Activated CD8-positive, alpha-beta memory T cell treated with anti-CD3 and anti-CD28 coated beads for 4 hours (primary cell): Measurements from ENCODE around the gene PTPRT.

ENCODE experiments used
- DNase-seq, 2 donors: peaks; one replicate each; pipeline ENCODE4 v3.0.0-alpha.2; 2020; ENCODE audit warnings: low read depth in 2 of 2

Gene PTPRT

GRCh38 chr20:43022568-43022967 is 167.1 kb downstream of the PTPRT start:
- DNase-seq = no peak

- no peak for DNase-seq
Observed at GRCh38 chr20:43022081-43022480, 167.6 kb downstream of the PTPRT start.

GRCh38 chr20:43017241-43018030 is 172.3 kb downstream of the PTPRT start:
- no peak for DNase-seq

GRCh38 chr20:43016257-43016656 is 173.4 kb downstream of the PTPRT start:
- no peak for DNase-seq

GRCh38 chr20:43015566-43015965 is 174.1 kb downstream of the PTPRT start:
- DNase-seq = no peak

GRCh38 chr20:43014206-43014605 is 175.5 kb downstream of the PTPRT start:
- DNase-seq = no peak

- DNase-seq = no peak
Observed at GRCh38 chr20:43011491-43011890, 178.2 kb downstream of the PTPRT start.

GRCh38 chr20:43009532-43009931 is 180.2 kb downstream of the PTPRT start:
- DNase-seq = no peak

GRCh38 chr20:43007525-43007924 is 182.2 kb downstream of the PTPRT start:
- DNase-seq = no peak

GRCh38 chr20:43006651-43007375 is 182.9 kb downstream of the PTPRT start:
- no peak for DNase-seq

GRCh38 chr20:43003318-43003944 is 186.3 kb downstream of the PTPRT start:
- no peak for DNase-seq

GRCh38 chr20:42996141-42996540 is 193.6 kb downstream of the PTPRT start:
- DNase-seq = no peak

GRCh38 chr20:42988319-42988718 is 201.4 kb downstream of the PTPRT start:
- no peak for DNase-seq

- DNase-seq = no peak
Observed at GRCh38 chr20:42987376-42988114, 202.2 kb downstream of the PTPRT start.

- no peak for DNase-seq
Observed at GRCh38 chr20:42986143-42986773, 203.4 kb downstream of the PTPRT start.

- no peak for DNase-seq
Observed at GRCh38 chr20:42985628-42986027, 204.1 kb downstream of the PTPRT start.

GRCh38 chr20:42982218-42982617 is 207.5 kb downstream of the PTPRT start:
- no peak for DNase-seq

- no peak for DNase-seq
Observed at GRCh38 chr20:42981253-42981652, 208.5 kb downstream of the PTPRT start.

- no peak for DNase-seq
Observed at GRCh38 chr20:42979720-42980119, 210.0 kb downstream of the PTPRT start.

- no peak for DNase-seq
Observed at GRCh38 chr20:42978184-42978974, 211.3 kb downstream of the PTPRT start.

GRCh38 chr20:42975974-42976373 is 213.7 kb downstream of the PTPRT start:
- DNase-seq = no peak
